HG03575 (cell line): ENCODE measurements around the gene SMPDL3A.

Experiments used
- ATAC-seq: cut with Tn5 transposase; IDR thresholded peaks from one replicate; pipeline ENCODE4 v1.9.1; 2021; ENCODE audit not compliant: unreplicated experiment, insufficient number of reproducible peaks, low FRiP score; ENCODE audit errors: extremely low read depth

The SMPDL3A gene

DNA sequence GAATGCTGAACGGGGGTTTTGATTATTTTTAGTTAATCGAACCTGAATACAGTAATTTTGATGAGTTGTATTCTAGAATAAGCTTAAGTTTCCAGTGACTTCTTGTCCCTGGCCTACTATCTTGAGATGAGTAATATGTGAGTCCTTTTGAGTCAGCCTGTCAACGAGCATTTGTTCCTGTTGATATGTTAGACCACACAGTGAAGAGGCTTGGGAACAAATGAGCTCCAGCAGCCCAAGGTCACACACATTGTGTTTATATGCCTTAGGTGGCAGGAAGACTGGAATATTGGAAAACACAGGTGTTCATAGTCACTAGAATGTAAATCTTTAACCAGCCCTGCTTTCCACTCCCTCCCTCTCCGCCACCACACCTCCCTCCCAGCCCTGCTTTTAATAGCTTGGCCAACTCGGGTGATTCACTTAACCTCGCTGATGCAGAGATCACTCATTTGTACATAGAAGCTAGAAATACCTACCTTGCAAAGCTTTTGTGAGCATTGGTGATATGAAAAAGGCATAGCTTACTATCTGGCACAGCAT lies 9.1 kb downstream of the SMPDL3A start:
- peak; percentile 79 for ATAC-seq

DNA sequence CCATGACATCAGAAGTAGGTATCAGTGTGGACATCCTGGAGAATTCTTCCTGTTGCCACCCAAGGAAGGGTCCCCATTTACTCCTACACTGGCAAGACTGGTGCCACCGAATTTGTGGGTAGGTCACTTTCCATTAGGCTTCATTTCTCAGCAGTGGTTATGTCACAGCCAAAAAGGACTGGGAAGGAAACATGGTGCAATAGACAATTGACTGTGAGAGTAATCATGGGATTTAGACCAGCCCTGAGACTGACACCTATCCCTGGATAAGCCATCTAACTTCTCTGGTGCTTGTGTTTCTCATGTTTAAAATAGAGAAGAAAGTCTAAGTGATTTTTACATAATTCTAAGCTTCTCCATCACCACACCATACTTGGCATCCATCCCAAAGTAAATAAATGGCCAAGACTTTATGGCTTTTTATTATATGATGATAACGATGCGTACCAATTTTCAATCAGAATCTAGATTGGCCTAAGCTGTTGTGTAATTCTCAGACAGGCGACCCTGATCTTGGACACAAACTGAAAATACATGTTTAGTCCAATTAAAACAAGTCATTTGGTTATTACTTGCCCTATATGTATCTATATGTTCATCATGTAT lies 10.2 kb downstream of the SMPDL3A start:
- no peak for ATAC-seq

DNA sequence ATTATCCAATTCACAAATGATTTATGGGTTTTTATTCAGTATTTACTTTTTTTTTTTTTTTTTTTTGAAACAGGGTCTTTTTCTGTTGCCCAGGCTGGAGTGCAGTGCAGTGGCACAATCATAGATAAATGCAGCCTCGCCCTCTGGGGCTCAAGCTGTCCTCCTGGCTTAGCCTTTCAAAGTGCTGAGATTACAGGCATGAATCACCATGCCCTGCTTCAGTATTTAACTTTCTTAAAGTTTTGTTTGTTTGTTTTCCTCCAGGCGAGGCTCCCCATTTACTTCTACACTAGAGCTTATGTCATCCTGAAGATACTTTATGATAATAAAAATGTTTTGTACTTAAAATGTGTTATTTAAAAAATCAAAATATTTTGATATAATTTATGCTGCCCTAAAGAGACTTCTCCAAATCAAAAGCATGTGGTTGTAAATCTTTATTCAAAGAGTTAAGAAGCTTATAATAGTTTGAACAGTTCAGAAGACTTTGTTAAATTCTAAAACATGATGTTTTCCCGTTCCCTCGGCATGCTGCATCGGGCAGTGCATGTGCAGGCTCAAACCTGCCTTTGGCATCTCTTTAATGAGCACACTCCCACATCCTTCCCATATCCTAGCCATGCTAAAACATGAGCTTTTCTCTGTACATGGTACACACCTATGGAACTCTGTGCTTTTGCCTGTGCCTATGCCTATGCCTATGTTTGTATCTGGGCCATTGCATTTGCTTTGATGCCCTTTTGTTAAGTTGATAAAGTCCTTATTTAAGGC lies 11.0 kb downstream of the SMPDL3A start:
- no peak for ATAC-seq

DNA sequence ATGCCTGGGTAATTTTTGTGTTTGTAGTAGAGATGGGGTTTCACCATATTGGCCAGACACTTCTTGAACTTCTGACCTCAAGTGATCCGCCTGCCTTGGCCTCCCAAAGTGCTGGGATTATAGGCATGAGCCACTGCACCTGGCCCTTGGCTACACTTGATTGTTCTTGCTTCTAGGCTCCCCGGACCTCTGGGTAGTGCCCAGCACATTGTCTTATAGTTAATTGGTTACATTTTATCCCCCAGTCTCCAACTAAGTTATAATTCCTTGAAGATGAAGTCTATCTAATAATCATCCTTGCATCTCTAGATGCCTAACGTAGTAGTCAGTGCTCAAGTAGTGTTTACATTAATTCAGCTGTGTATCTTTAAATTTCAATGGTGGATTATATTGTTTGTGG lies 11.8 kb downstream of the SMPDL3A start:
- no peak for ATAC-seq

DNA sequence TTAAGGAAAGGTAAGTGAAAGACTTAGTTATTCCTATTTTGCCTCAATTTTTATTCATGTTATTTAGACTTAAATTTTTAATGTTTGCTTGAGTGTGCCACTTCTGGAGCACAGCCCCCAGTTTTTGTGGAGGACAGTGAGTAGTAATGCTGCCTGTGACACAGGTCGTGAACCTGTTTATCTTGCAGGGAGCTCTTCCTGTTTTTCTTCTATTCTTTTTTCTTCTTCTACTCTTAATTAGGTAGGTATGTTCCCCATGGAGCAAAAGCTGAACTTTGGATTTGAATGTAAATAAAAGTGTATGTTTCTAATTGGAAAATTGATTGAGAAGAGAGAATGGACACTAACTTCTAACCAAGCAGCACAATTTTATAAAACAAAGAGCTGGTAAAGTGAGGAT lies 12.3 kb downstream of the SMPDL3A start:
- no peak for ATAC-seq

DNA sequence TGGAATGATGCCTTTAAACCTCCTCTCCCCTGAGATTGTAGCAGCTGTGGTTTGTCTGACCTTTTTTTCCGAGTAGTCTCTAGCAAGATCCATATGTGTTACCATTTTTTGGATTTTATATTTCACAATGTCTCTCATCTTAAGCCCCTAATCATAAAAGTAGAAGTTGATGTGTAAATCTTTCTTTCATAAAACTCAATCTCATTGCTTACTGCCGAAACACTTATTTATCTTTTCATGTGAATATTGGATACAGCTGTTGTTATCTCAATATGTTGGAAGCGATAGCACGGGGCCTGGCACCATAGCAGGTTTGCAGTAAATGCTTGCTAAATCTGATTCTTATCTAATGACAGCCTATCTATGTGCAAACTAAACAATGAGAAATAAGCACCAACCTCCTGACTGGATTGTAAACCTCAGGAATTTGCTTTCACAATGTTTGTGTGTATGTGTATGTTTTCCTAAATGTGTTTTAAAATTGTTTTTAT lies 14.2 kb downstream of the SMPDL3A start:
- no peak for ATAC-seq

DNA sequence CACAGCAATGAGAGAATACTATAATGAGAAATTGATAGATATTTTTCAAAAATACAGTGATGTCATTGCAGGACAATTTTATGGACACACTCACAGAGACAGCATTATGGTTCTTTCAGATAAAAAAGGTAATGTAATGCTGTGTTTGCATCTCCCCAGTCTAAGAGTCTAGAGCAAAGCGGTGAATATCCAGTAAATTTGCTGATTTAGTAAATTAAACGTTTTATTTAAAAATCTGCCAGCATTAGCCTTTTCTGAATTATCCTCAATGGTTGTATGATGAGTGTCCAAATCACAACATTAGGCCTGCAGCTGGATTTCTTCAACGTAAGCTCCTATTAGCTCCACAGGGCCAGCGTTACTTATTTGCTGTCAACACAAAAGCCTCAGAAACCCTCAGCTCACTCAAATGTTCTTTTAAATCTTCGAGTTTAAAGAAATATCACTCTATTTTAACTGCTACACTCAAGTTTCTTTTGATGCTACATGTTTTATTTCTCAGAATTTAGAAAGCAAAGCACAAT lies 16.0 kb downstream of the SMPDL3A start:
- no peak for ATAC-seq

DNA sequence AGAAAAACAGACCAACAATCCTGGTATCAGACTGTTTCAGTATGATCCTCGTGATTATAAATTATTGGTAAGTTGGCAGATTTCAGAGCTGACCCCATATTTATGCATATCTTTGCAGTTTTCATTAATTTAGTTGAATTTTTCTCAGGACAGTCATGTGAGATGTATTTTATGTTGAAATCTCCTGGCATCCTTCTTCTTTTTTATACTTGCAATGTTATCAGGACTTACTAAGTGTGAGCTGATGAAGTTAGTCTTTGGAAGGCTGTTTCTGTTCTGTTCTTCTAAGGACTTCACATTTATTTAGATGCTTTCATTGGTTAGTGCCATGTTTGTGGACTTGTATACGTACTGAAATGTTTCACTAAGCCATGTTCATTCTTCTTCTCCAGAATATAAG lies 17.2 kb downstream of the SMPDL3A start:
- ATAC-seq, result no peak

DNA sequence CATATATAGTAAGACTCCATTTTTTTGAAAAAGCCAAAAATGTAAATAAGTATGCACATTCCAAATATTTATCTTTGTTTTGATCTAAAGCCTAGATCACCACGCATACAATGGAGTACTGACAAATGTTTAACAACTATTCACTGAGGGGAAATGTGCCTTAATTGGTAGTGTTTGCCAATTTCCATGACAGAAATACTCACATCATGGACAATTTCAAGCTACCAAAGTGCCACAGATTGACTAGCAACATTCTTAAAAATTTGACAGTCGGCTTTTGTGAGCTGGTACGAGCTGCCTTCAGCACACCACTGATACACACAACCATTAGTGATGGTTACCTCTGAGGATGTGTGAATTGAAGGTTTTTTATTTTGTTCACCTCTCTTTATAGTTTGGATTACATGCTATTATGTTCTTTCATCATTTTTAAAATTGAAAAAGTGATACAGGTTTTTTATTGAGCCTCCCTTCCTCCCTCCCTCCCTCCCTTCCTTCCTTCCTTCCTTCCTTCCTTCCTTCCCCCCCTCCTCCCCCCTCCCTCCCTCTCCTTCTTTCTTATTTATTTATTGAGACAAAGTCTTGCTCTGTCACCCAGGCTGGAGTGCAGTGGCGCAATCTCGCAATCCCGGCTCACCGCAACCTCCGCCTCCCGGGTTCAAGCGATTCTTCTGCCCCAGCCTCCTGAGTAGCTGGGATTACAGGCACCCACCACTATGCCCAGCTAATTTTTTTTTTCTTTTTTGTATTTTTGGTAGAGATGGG lies 19.2 kb downstream of the SMPDL3A start:
- ATAC-seq, result no peak

DNA sequence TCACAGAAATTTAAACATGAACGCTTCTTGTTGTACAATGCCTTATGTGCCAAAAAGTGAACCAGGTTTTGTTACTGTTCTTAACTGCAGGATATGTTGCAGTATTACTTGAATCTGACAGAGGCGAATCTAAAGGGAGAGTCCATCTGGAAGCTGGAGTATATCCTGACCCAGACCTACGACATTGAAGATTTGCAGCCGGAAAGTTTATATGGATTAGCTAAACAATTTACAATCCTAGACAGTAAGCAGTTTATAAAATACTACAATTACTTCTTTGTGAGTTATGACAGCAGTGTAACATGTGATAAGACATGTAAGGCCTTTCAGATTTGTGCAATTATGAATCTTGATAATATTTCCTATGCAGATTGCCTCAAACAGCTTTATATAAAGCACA lies 19.9 kb downstream of the SMPDL3A start:
- ATAC-seq, result no peak

DNA sequence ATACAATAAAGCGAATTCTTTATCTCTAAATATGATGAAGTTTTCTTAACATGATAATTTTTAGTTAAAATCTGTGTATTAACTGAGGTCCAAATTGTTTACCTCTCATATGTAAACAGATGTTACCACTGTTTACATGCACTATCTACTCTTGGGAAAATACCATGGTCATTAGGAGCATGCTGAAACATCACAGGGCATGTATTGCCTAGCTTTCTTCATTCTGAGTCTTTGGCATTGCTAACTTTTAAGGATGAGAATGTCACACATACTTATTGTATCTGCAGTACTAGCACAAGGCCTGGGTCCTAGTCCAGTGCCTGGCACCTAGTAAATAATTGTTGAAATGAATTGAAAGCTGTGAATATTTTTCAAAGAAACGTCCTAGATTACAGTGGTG lies 20.6 kb downstream of the SMPDL3A start:
- ATAC-seq, result no peak

DNA sequence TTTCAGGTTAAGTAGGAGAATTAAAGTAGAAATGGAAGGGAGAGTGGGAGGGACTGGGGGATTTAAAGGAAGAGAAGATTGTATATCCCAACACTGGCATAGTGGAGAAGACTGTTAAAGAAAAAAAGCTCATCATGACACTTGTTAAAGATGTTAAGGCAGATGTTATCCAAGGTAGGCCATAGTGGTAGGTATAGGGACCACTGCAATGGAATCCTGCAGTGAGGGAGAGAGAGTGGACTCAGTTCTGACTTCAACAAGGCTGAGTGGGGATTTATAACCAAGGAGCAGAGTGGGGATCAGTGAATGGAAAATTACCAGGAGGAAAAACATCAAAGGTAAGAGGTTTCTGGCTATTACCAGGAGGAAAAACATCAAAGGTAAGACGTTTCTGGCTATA lies 21.1 kb downstream of the SMPDL3A start:
- ATAC-seq, result no peak

DNA sequence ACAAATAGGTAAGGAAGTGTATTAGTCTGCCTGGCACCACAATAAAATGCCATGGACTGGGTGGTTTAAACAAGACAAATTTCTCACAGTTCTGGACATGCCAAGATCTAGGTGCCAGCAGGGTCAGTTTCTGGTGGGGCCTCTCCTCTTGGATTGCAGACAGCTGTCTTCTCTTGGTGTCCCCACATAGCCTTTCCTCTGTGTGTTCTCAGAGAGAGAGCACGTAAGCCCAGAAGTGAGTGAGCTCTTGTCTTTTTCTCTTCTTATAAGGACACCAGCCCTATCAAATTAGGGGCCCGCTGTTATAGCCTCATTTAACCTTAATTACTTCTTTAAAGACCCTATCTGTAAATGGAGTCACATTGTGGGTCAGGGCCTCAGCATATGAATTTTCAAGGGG lies 28.3 kb downstream of the SMPDL3A start:
- ATAC-seq, result no peak

DNA sequence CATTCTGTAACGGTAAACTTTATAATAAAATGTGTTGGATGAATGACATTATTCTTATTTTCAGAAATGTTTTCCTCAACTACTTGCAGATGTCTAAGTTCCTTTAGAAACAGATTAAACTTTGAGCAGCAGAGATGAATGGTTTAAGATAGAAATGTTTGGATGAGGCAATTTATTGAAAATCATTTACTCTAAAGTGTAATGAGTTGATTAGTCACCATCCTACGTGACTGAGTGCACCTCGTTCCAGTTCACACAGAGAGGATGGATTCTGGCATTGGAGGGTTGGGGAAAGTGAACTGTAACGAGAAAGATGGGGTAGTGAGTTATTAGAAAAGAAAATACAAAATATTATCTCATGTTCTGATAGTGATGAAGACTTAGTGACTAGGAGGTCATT lies 28.7 kb downstream of the SMPDL3A start:
- ATAC-seq, result no peak

DNA sequence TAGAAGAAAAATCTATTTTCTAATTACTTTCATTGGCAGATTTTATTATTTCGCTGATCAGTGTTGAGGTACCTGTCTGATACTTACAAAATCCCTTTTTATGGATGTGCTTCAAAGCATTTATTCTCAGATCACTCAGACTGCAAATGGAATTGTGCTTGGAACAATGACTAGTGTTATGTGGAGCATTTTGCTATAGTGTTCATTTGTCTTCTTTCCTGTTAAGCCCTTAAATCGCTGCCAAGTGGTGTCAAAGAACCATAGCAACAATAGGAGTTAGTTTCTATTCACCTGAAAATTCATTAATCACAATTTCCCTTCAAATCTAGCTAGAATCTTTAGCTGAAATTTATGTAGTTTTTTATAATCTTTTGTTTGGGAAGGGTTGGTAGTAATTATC lies 29.8 kb downstream of the SMPDL3A start:
- ATAC-seq, result no peak

DNA sequence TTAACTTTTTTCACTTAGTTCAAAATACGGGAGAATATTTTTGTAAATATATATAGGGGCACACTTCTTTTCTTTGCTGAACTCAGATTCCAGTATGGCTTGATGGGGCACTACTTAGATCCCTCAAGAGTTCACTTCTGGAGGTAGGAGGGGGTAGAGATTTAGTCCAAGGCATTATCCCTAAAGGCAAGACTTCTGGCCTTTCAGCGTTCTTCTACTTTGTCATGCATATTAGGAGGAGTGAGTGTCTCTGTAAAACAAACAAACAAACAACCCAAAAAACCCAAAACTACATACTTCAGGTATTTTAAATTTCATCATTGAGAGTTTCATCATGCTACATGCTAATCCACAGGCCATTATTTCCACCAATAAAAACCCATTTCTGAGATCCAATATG lies 32.0 kb downstream of the SMPDL3A start:
- no peak for ATAC-seq

DNA sequence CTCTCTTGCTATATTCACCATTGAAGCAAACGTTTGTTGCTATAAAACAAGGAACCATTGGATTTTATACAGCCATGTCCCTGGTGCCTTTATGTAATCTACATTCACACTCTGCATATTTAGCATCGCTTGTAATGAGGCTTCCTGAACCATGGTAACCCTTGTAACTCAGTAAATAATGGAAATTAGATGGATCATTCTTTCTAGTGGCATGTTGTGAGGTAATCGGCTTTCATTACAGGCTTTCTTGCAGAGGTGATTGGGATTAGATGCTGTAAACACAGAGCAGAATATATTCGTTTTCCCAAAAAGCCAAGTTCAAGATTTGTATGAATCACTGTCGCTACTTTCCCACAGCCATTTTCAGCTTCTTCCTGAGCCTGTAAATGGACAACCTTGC lies 36.1 kb downstream of the SMPDL3A start:
- ATAC-seq, result no peak

DNA sequence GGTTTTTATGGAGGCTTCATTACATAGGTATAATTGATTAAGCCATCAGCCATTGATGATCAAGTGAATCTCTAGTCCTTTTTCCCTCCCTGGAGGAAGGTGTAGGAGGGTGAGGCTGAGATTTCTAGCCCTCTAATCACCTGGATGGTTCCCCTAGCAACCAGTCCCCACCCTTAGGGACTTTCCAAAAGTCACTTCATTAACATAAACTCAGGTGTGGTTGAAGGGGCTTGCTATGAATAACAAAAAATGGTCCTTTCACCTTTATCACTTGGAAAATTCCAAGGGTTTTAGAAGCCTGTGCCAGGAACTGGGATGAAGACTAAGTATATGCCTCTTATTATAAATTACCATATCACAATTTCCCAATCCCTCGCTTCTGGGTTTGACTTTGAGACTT lies 40.4 kb downstream of the SMPDL3A start:
- ATAC-seq, result no peak

DNA sequence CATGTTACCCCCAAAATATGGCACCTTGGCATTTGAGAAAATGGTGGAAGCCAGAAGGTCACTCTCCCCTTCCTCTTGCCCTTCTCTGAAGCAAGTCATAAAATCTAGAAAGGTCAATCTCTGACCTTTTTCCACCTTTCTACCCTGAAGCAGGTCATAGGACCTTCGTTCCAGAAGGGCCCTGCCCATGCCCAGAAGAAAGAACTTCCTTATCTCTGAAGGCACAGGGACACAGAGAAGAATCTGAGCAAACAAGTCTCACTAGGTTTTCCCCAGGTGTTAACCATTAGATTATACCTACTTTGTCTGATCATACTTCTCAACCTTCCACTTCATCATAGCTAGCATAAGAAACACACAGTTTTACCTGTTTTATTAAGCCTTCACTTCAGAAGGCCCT lies 42.5 kb downstream of the SMPDL3A start:
- ATAC-seq, result no peak

DNA sequence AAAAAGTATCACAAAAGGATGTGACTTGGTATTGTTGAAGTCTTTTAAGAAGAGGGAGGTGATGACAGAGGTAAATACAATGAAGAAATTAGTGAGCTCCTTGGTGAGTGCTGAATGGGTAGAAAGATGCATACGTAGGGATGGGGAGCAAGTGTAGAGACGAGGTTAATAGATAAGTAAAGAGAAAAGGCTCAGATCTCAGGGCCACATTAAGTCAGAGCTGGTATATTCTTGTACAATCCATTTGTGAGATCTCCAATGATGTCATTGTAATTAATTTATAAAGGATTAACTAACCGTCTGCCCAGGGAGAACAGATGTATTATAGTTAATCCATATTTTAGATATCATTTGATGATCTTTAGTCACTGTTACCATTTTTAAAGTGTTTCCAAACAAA lies 43.4 kb downstream of the SMPDL3A start:
- ATAC-seq, result no peak
